ENCODE measurements around the gene CPSF6. TPM values are rescaled to one million over a fixed set of nuclear protein-coding genes. Genes with fewer than 3 reads are reported as not detected.
A peak's percentile ranks its signal among the peaks of the same experiment; 100 is the strongest.

CPSF6 gene
- total and polyA plus RNA-seq, 2 of the 4 experiments (the other 2 are of a cell fraction): 9.1 to 39.3 TPM

DNA sequence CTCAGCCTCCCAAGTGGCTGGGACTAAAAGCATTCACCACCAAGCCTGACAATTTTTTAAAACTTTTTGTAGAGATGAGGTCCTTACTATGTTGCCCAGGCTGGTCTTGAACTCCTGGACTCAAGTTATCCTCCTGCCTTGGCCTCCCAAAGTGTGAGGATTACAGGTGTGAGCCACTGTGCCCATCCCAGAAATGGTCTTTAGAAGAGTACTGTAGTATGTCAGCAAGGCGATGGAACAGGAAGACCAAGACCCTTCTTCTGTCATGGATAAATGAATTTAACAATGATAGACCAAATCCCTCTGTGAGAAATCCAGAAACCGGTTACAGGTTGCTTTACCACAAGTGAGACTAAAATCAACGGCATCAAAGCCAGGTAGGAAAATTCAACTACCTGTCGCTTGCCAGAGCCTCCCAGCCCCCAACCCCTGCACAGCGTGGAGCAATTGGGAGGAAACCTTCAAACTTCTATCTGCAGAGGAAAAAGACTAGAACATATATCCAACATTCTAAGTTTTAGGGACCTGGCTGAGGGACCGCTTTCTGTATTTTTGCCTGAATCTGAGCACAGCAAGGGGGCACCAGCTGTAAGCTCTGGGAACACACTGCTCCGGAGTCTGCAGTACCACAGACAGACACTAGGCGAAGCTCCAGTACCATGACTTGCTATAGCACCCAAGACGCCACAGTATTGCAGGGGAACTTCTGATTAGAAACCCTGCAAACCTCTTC, 51.3 kb downstream of the CPSF6 start:
- intact Hi-C loops (cut with micrococcal nuclease) (no loop called here), dilution Hi-C loops (cut with HindIII; ENCODE audit: low sequenced_read_pairs, unreplicated experiment) (no loop called here), in situ Hi-C loops (cut with MboI; ENCODE audit: low sequenced_read_pairs) (no loop called here)
- DNase-seq (peak; percentile 76), ATAC-seq (ENCODE audit: low read depth) (peak; percentile 100)
- no peak overlapping the region for H3K9ac ChIP-seq (ENCODE audit: low read depth, low read length)
- H2AK9ac ChIP-seq (replicated peaks; ENCODE audit: low read depth, low read length, poor library complexity): no peak overlapping the region
- no peaks in the 10 kb centered on the region for H3K4me1 ChIP-seq (ENCODE audit: control insufficient read depth, insufficient read depth, low read length)
- H2AFZ ChIP-seq (replicated peaks; ENCODE audit: low read length, poor library complexity): no peak overlapping the region
- H3K4me3 ChIP-seq (ENCODE audit: insufficient read depth, low read depth, low read length): no peak overlapping the region
- H2BK120ac ChIP-seq (ENCODE audit: low read depth, low read length): no peak overlapping the region
- H2BK5ac ChIP-seq (ENCODE audit: low read depth, low read length, poor library complexity, severe bottlenecking): no peak overlapping the region
- H2AK5ac ChIP-seq (ENCODE audit: low read depth, low read length): no peak overlapping the region
- no peak overlapping the region for H3K4me2 ChIP-seq (ENCODE audit: low read depth, low read length)
- H2BK20ac ChIP-seq (ENCODE audit: low read depth, low read length): no peak overlapping the region
- no peak overlapping the region for H3K56ac ChIP-seq (ENCODE audit: extremely low read depth, insufficient read depth, low read length)
- no peaks in the 10 kb centered on the region for H3K36me3 ChIP-seq (ENCODE audit: control insufficient read depth, insufficient read depth, low read length)
- no peak overlapping the region for H4K5ac ChIP-seq (ENCODE audit: low read depth, low read length)
- H4K91ac ChIP-seq (ENCODE audit: insufficient read depth, low read depth, low read length): no peak overlapping the region
- no peaks in the 10 kb centered on the region for H4K20me1 ChIP-seq (ENCODE audit: insufficient read depth, low read length)
- H4K8ac ChIP-seq (ENCODE audit: low read depth in 2 of 2, low read length in 2 of 2): no peak overlapping the region
- no peaks in the 10 kb centered on the region for H3K9me1 ChIP-seq (ENCODE audit: insufficient read depth, low read length)
- CTCF ChIA-PET: interaction anchor here (0.6 to 1.3 kb wide), 9 partner anchors 12 to 81 kb away, joined by 3 to 6 read pairs (median 3); partner anchors contain the start of gene LYZ
- POLR2A ChIA-PET (ENCODE audit: unreplicated experiment): no interaction called here
- no peak overlapping the region for H3K4ac ChIP-seq (ENCODE audit: low read depth, low read length)
- H3K27ac ChIP-seq (ENCODE audit: insufficient read depth, low read length): no peak overlapping the region
- H3K14ac ChIP-seq (replicated peaks; ENCODE audit: low read depth, low read length): no peak overlapping the region
- no peaks in the 10 kb centered on the region for H3K9me3 ChIP-seq (ENCODE audit: control insufficient read depth, insufficient read depth, low read length)
- H3K18ac ChIP-seq (ENCODE audit: low read depth, low read length): no peak overlapping the region
- H3K27me3 ChIP-seq (ENCODE audit: control insufficient read depth, insufficient read depth, low read length): no peaks in the 10 kb centered on the region; the same call in 1 of the 2 replicates
- no TSS peak for BruUV-seq (replicated peaks)
- no peak overlapping the region for H2BK15ac ChIP-seq (ENCODE audit: low read depth, low read length)
- 8% methylated on average over 2 of the region's 9 CpGs; no CpG with 5 or more reads in 1 of the 2 experiments for WGBS, 2 experiments (ENCODE audit: extremely low coverage in 2 of 2, insufficient read length in 1 of 2)
- no peaks in the 10 kb centered on the region for H3K79me1 ChIP-seq (ENCODE audit: low read depth in 1 of 2, low read length in 2 of 2)
- no peak overlapping the region for H3K23ac ChIP-seq (ENCODE audit: low read depth, low read length)
- TF ChIP-seq NFE2L2 (IDR thresholded peaks at IDR 0.05; ENCODE audit: low read depth, low read length) (no peak), RCOR1 (IDR thresholded peaks at IDR 0.05; ENCODE audit: insufficient replicate concordance, low read length) (no peak), ELK1 (IDR thresholded peaks at IDR 0.05; ENCODE audit: borderline replicate concordance, low read depth, low read length) (no peak), MXI1 (IDR thresholded peaks at IDR 0.05; ENCODE audit: borderline replicate concordance, low read depth, low read length) (no peak), CHD1 (IDR thresholded peaks at IDR 0.05; ENCODE audit: low read depth, low read length) (no peak), BHLHE40 (IDR thresholded peaks at IDR 0.05; ENCODE audit: low read depth, low read length) (no peak), POLR2A (IDR thresholded peaks at IDR 0.05; ENCODE audit: low read depth, low read length) (no peak), MAZ (IDR thresholded peaks at IDR 0.05; ENCODE audit: borderline replicate concordance, low read depth, low read length) (no peak), FOS (IDR thresholded peaks at IDR 0.05; ENCODE audit: low read depth, low read length) (no peak), RFX5 (IDR thresholded peaks at IDR 0.05; ENCODE audit: low read depth, low read length) (no peak), CTCF (conservative IDR thresholded peaks at IDR 0.05; ENCODE audit: low read depth, low read length) (peak; percentile 77), CEBPB (IDR thresholded peaks at IDR 0.05; ENCODE audit: low read depth, low read length) (no peak), SMC3 (IDR thresholded peaks at IDR 0.05; ENCODE audit: low read depth, low read length) (peak; percentile 34; the same call in 1 of the 2 replicates), RAD21 (IDR thresholded peaks at IDR 0.05; ENCODE audit: low read length) (peak; percentile 73)
- TF ChIP-seq, protein P1, sequence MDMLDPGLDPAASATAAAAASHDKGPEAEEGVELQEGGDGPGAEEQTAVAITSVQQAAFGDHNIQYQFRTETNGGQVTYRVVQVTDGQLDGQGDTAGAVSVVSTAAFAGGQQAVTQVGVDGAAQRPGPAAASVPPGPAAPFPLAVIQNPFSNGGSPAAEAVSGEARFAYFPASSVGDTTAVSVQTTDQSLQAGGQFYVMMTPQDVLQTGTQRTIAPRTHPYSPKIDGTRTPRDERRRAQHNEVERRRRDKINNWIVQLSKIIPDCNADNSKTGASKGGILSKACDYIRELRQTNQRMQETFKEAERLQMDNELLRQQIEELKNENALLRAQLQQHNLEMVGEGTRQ (IDR thresholded peaks at IDR 0.05; ENCODE audit: low read depth, low read length): no peak

Measured in IMR-90 (cell line).